B cell (primary cell): ENCODE measurements around the gene ZNHIT2. TPM values are rescaled to one million over a fixed set of nuclear protein-coding genes. Genes with fewer than 3 reads are reported as not detected.

Experiments used
- ATAC-seq: fragments of 200-7000 bp; cut with Tn5 transposase; one replicate; pipeline ENCODE4 v1.10.0; 2021; ENCODE audit warnings: low read depth, mild to moderate bottlenecking, moderate number of reproducible peaks, moderate library complexity
- CTCF ChIA-PET: fragments of 350-600 bp; sonication (Branson Sonifier 250); formaldehyde crosslinking; loops from one replicate; lab custom pipeline; 2021; ENCODE audit warnings: antibody characterized with exemption, inconsistent platforms; lab: Charles Lee
- POLR2A ChIA-PET: fragments of 350-600 bp; sonication (Branson Sonifier 250); formaldehyde crosslinking; loops from one replicate; lab custom pipeline; 2021; ENCODE audit warnings: antibody characterized with exemption; lab: Charles Lee
- DNase-seq: peaks from one replicate; pipeline ENCODE4 v3.0.0; 2013
- H2AFZ ChIP-seq: 2 replicates; pipeline ENCODE4 v1.6.1; 2012; ENCODE audit warnings: mild to moderate bottlenecking, low read depth, low read length; ENCODE audit not compliant: insufficient read depth, poor library complexity, severe bottlenecking
- H3K27ac ChIP-seq, 2 donors: 1 replicate in 1 of 2; 2 replicates in 1 of 2; pipeline ENCODE4 v1.5.1; 2012 to 2013; ENCODE audit warnings: low read length in 2 of 2, mild to moderate bottlenecking in 2 of 2, moderate library complexity in 1 of 2
- H3K27me3 ChIP-seq, 4 experiments: fragments of 200-600 bp in 1 of 4; sonication (generic) in 1 of 4; replicated peaks in 1 of 4; 1 replicate in 2 of 4; 2 replicates in 2 of 4; pipeline versions ENCODE4 v1.6.1 to v1.7.0; 2013 to 2016; ENCODE audit warnings: low read length in 3 of 4, mild to moderate bottlenecking in 2 of 4, mixed read lengths in 1 of 4, moderate library complexity in 1 of 4; ENCODE audit not compliant: insufficient read depth in 4 of 4, control insufficient read depth in 3 of 4; ENCODE audit errors: control extremely low read depth in 1 of 4
- H3K36me3 ChIP-seq, 2 experiments: replicated peaks in 1 of 2; 1 replicate in 1 of 2; 2 replicates in 1 of 2; pipeline versions ENCODE4 v1.6.1 to v1.7.1; 2013; ENCODE audit warnings: low read length in 1 of 2; ENCODE audit not compliant: insufficient read depth in 2 of 2, control insufficient read depth in 1 of 2; ENCODE audit errors: control extremely low read depth in 1 of 2, extremely low read depth in 1 of 2
- H3K4me1 ChIP-seq, 2 donors: fragments of 200-600 bp in 1 of 2; sonication (generic) in 1 of 2; 1 replicate in 1 of 2; 2 replicates in 1 of 2; pipeline versions ENCODE4 v1.5.1 to v1.6.1; 2013 to 2017; ENCODE audit warnings: low read length in 2 of 2; ENCODE audit not compliant: control insufficient read depth in 2 of 2, insufficient read depth in 2 of 2
- H3K4me2 ChIP-seq: replicated peaks from 2 replicates; pipeline ENCODE3; 2012; ENCODE audit warnings: mild to moderate bottlenecking, low read depth, low read length; ENCODE audit not compliant: poor library complexity, severe bottlenecking
- H3K4me3 ChIP-seq, 5 experiments: fragments of 200-600 bp in 1 of 5; sonication (generic) in 1 of 5; 1 replicate in 3 of 5; 2 replicates in 2 of 5; pipeline versions ENCODE4 v1.5.1 to v1.7.0; 2011 to 2016; ENCODE audit warnings: low read length in 4 of 5, mild to moderate bottlenecking in 4 of 5, low read depth in 2 of 5, control low read depth in 1 of 5, moderate library complexity in 1 of 5; ENCODE audit not compliant: insufficient read depth in 1 of 5; ENCODE audit errors: control extremely low read depth in 1 of 5, extremely low read depth in 1 of 5
- H3K79me2 ChIP-seq: fragments of 200-600 bp; sonication (generic); one replicate; pipeline ENCODE4 v1.6.0; 2016; ENCODE audit warnings: low read length; ENCODE audit not compliant: control insufficient read depth, insufficient read depth
- H3K9ac ChIP-seq: fragments of 200-600 bp; sonication (generic); 2 replicates; pipeline ENCODE4 v1.6.1; 2017; ENCODE audit warnings: mild to moderate bottlenecking, low read length, moderate library complexity
- H3K9me3 ChIP-seq, 3 donors: one replicate each; pipeline versions ENCODE4 v1.6.1 to v1.7.1; 2013; ENCODE audit warnings: low read length in 2 of 3; ENCODE audit not compliant: control insufficient read depth in 2 of 3, insufficient read depth in 1 of 3; ENCODE audit errors: control extremely low read depth in 1 of 3
- H4K20me1 ChIP-seq: 2 replicates; pipeline ENCODE4 v1.6.0; 2012; ENCODE audit warnings: mild to moderate bottlenecking, low read length; ENCODE audit not compliant: insufficient read depth, control insufficient read depth, poor library complexity, severe bottlenecking
- H3K27ac Mint-ChIP-seq: one replicate; pipeline ENCODE4 v1.8.0; 2021; ENCODE audit warnings: mixed read lengths
- H3K27me3 Mint-ChIP-seq: one replicate; pipeline ENCODE4 v1.8.0; 2021; ENCODE audit warnings: mixed read lengths
- H3K4me1 Mint-ChIP-seq: one replicate; pipeline ENCODE4 v1.8.0; 2021; ENCODE audit warnings: mixed read lengths
- H3K4me3 Mint-ChIP-seq: one replicate; pipeline ENCODE4 v1.8.0; 2021; ENCODE audit warnings: mixed read lengths
- H3K9me3 Mint-ChIP-seq: one replicate; pipeline ENCODE4 v1.8.0; 2022; ENCODE audit warnings: mixed read lengths; ENCODE audit not compliant: insufficient read depth
- EZH2 ChIP-seq: IDR thresholded peaks from 2 replicates; pipeline ENCODE4 v1.6.1; 2012; ENCODE audit warnings: borderline replicate concordance, low read depth, mild to moderate bottlenecking, moderate library complexity, low read length; ENCODE audit not compliant: insufficient read depth, poor library complexity, severe bottlenecking
- WGBS: methylation state at CpG from one replicate; pipeline ENCODE4 v1.1.5; 2013; ENCODE audit warnings: missing lambda C conversion rate; ENCODE audit not compliant: insufficient coverage; 5-methylcytosine and 5-hydroxymethylcytosine counted together
- intact Hi-C: fragments of 100-400 bp; cut with micrococcal nuclease; formaldehyde crosslinking; loops from one replicate; pipeline ENCODE4 v1.10.0; 2022
- polyA plus RNA-seq: library from polyadenylated mRNA; depleted of rRNA; stranded (reverse); fragments of >200 nt; gene quantifications from 2 replicates; pipeline ENCODE4 v1.2.3, GENCODE V29; 2012
- total RNA-seq, 2 donors: library from RNA; stranded (reverse); fragments of 120-200 nt in 1 of 2; gene quantifications; 1 replicate in 1 of 2; 2 replicates in 1 of 2; pipeline versions ENCODE4 v1.2.3 to v1.2.4, GENCODE V29; 2013 to 2022
- TF ChIP-seq, protein P1 (sequence below): fragments of 200-600 bp; IDR thresholded peaks from one replicate; pipeline ENCODE4 v1.8.0; 2022; ENCODE audit warnings: antibody characterized with exemption, mild to moderate bottlenecking

Gene ZNHIT2
- total and polyA plus RNA-seq, 2 donors (not counting 1 experiment from before 2014, with no cell fraction given): 6.2 to 14.1 TPM

DNA sequence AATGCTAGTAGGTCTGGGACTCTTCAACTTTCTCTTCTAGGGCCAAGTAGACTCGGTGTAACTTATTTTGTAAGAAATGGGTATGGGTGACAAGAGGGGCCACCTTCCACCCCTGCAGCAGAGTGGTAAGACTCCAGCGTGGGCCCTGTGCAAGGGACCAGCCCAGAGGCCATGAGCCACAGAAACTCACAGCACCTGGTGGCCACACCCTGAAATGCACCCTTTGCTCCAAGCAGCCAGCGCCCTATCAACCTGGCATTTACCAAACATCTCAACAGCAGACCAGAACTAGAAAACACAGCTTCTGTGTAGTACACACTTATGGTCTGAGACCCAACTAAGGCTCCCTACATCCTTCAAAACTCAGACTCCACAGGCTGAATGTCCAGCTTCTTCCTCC, 39.4 kb downstream of the ZNHIT2 start:
- Histone ChIP-seq H4K20me1 (no peaks in the 10 kb centered on the region), H3K36me3 (no peaks in the 10 kb centered on the region), H3K79me2 (peaks cover 12% of the 10 kb centered on the region), H3K4me2 (no peak overlapping the region), H3K9me3 (no peaks in the 10 kb centered on the region), H3K4me3 (no peak overlapping the region), H3K9ac (no peak overlapping the region), H3K27ac (peak overlapping the region in 1 of 2 donors; percentile 0), H3K27me3 (no peaks in the 10 kb centered on the region), H3K4me1 (peaks cover 0 to 11% of the 10 kb centered on the region in 2 donors), H2AFZ (peak overlapping the region; percentile 63)
- Mint-ChIP-seq H3K9me3 (no peaks in the 10 kb centered on the region), H3K27me3 (no peaks in the 10 kb centered on the region), H3K4me3 (no peak overlapping the region), H3K4me1 (peaks cover 8% of the 10 kb centered on the region), H3K27ac (peak overlapping the region; percentile 56)
- peak; percentile 99 for ATAC-seq
- DNase-seq: peak; percentile 76
- intact Hi-C loops: loop anchor here (1.0 kb wide), 1 partner anchor 64 kb away; the partner anchor contains the start of gene ARL2
- ChIA-PET POLR2A (no interaction called here), CTCF (interaction anchor here (0.6 to 0.9 kb wide), 6 partner anchors 12 to 230 kb away, joined by 3 to 5 read pairs (median 3); partner anchors contain the start of gene ARL2)
- WGBS: 42% methylated on average over 2 of the region's 3 CpGs
- TF ChIP-seq, protein P1, sequence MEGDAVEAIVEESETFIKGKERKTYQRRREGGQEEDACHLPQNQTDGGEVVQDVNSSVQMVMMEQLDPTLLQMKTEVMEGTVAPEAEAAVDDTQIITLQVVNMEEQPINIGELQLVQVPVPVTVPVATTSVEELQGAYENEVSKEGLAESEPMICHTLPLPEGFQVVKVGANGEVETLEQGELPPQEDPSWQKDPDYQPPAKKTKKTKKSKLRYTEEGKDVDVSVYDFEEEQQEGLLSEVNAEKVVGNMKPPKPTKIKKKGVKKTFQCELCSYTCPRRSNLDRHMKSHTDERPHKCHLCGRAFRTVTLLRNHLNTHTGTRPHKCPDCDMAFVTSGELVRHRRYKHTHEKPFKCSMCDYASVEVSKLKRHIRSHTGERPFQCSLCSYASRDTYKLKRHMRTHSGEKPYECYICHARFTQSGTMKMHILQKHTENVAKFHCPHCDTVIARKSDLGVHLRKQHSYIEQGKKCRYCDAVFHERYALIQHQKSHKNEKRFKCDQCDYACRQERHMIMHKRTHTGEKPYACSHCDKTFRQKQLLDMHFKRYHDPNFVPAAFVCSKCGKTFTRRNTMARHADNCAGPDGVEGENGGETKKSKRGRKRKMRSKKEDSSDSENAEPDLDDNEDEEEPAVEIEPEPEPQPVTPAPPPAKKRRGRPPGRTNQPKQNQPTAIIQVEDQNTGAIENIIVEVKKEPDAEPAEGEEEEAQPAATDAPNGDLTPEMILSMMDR: peak; percentile 71
- no peak for TF ChIP-seq EZH2

DNA sequence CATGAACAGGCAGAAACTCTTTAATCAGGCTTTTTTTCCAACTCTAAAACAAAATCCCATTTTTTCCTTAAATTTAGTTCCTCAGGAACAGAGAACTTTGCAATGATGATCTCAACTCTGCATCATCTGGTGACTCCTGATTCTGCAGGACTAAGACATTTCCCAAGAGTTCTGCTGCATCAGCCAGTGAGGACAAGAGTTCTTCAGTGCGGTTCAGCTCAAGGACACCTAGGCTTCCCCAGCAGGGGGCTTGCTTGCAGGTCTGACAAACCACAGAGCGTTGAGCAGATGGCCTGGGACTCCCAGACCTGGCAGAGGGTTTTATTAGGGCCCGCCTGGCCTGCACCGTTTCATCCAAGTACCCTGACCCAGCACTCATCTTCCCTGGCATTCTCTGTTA, 40.0 kb downstream of the ZNHIT2 start:
- Histone ChIP-seq H3K36me3 (no peaks in the 10 kb centered on the region), H3K27me3 (no peaks in the 10 kb centered on the region), H3K79me2 (peaks cover 12% of the 10 kb centered on the region), H3K27ac (no peak overlapping the region), H3K9ac (no peak overlapping the region), H3K4me3 (no peak overlapping the region), H2AFZ (no peak overlapping the region), H3K4me1 (peaks cover 0 to 12% of the 10 kb centered on the region in 2 donors), H4K20me1 (no peaks in the 10 kb centered on the region), H3K4me2 (no peak overlapping the region), H3K9me3 (no peaks in the 10 kb centered on the region)
- H3K9me3 Mint-ChIP-seq: no peaks in the 10 kb centered on the region
- no peak for ATAC-seq
- H3K27me3 Mint-ChIP-seq: no peaks in the 10 kb centered on the region
- no peak overlapping the region for H3K4me3 Mint-ChIP-seq
- peaks cover 5% of the 10 kb centered on the region for H3K4me1 Mint-ChIP-seq
- POLR2A ChIA-PET: no interaction called here
- WGBS: 91% methylated on average over 4 of the region's 4 CpGs
- no peak for DNase-seq
- no peak for TF ChIP-seq EZH2
- TF ChIP-seq, protein P1: no peak
- intact Hi-C loops: no loop called here
- CTCF ChIA-PET: no interaction called here
- no peak overlapping the region for H3K27ac Mint-ChIP-seq
